Measurements from ENCODE around the gene SLC6A6.

DNA sequence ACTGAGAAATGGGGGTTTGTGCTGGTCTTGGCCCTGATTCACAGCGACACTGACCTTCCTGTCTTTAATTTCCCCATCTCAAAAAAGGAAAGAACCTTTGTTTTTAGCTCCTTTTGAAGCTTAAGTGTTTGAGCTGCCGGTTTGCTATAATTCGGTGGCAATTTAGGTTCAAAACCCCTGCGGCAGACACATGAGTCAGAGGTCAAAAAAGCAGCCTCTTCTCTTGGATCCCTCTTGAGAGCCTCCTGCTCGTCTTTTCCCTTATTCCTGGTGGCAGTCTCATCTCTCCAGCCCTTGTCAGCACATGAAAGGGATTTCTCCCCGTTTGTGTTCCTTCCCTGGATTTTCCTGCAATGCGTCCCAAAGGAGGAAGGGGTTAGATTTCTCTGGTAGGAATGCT, 73.2 kb downstream of the SLC6A6 start:
- TF ChIP-seq EZH2 (IDR thresholded peaks at IDR 0.05; ENCODE audit: insufficient read depth, low read length) = no peak
- TF ChIP-seq, protein P1, sequence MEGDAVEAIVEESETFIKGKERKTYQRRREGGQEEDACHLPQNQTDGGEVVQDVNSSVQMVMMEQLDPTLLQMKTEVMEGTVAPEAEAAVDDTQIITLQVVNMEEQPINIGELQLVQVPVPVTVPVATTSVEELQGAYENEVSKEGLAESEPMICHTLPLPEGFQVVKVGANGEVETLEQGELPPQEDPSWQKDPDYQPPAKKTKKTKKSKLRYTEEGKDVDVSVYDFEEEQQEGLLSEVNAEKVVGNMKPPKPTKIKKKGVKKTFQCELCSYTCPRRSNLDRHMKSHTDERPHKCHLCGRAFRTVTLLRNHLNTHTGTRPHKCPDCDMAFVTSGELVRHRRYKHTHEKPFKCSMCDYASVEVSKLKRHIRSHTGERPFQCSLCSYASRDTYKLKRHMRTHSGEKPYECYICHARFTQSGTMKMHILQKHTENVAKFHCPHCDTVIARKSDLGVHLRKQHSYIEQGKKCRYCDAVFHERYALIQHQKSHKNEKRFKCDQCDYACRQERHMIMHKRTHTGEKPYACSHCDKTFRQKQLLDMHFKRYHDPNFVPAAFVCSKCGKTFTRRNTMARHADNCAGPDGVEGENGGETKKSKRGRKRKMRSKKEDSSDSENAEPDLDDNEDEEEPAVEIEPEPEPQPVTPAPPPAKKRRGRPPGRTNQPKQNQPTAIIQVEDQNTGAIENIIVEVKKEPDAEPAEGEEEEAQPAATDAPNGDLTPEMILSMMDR (IDR thresholded peaks at IDR 0.05; ENCODE audit: insufficient read depth, low read depth, low read length) = no peak

All from astrocyte (in vitro differentiated cells and primary cell).